Activated effector memory CD4-positive, alpha-beta T cell treated with Interleukin-2 at 50 U/mL for 16 hours (primary cell): ENCODE measurements around the gene KIRREL3.

Source experiments
- DNase-seq: peaks from one replicate; pipeline ENCODE4 v3.0.0-alpha.2; 2020

Gene KIRREL3

GRCh38 chr11:126949066-126949891 is 51.3 kb downstream of the KIRREL3 start:
- no peak for DNase-seq

GRCh38 chr11:126948563-126948962 is 52.0 kb downstream of the KIRREL3 start:
- no peak for DNase-seq

- no peak for DNase-seq
Measured at GRCh38 chr11:126945319-126945718, 55.3 kb downstream of the KIRREL3 start.

- DNase-seq, result no peak
Measured at GRCh38 chr11:126943316-126943715, 57.3 kb downstream of the KIRREL3 start.

- no peak for DNase-seq
Measured at GRCh38 chr11:126942146-126942545, 58.4 kb downstream of the KIRREL3 start.

- no peak for DNase-seq
Measured at GRCh38 chr11:126939552-126939951, 61.0 kb downstream of the KIRREL3 start.

GRCh38 chr11:126938718-126939117 is 61.9 kb downstream of the KIRREL3 start:
- no peak for DNase-seq

- DNase-seq, result no peak
Measured at GRCh38 chr11:126930091-126930841, 70.3 kb downstream of the KIRREL3 start.

GRCh38 chr11:126929179-126930061 is 71.2 kb downstream of the KIRREL3 start:
- DNase-seq, result no peak

GRCh38 chr11:126927623-126928022 is 72.9 kb downstream of the KIRREL3 start:
- no peak for DNase-seq

- DNase-seq, result no peak
Measured at GRCh38 chr11:126926376-126926791, 74.2 kb downstream of the KIRREL3 start.

GRCh38 chr11:126925321-126926093 is 75.1 kb downstream of the KIRREL3 start:
- no peak for DNase-seq

- no peak for DNase-seq
Measured at GRCh38 chr11:126924376-126925040, 76.1 kb downstream of the KIRREL3 start.

GRCh38 chr11:126920833-126921232 is 79.7 kb downstream of the KIRREL3 start:
- DNase-seq, result no peak

GRCh38 chr11:126919147-126919823 is 81.3 kb downstream of the KIRREL3 start:
- no peak for DNase-seq

- no peak for DNase-seq
Measured at GRCh38 chr11:126918556-126918955, 82.0 kb downstream of the KIRREL3 start.

GRCh38 chr11:126917531-126918204 is 82.9 kb downstream of the KIRREL3 start:
- no peak for DNase-seq

GRCh38 chr11:126915430-126915829 is 85.1 kb downstream of the KIRREL3 start:
- no peak for DNase-seq

- DNase-seq, result no peak
Measured at GRCh38 chr11:126914941-126915340, 85.6 kb downstream of the KIRREL3 start.

GRCh38 chr11:126914166-126914565 is 86.4 kb downstream of the KIRREL3 start:
- DNase-seq, result no peak

- DNase-seq, result no peak
Measured at GRCh38 chr11:126904520-126904919, 96.0 kb downstream of the KIRREL3 start.
